Tibial nerve (tissue), 4 donors: Measurements from ENCODE around the gene ADCY4.
A peak's percentile ranks its signal among the peaks of the same experiment; 100 is the strongest.

ENCODE experiments used
- CTCF ChIP-seq, 5 experiments: fragments of 200-600 bp in 3 of 5; fragments of 450-650 bp in 2 of 5; sonication (generic) in 3 of 5; IDR thresholded peaks; one replicate each; pipeline ENCODE4 v1.5.1; 2016 to 2019; ENCODE audit warnings: antibody characterized with exemption in 5 of 5, mild to moderate bottlenecking in 3 of 5, moderate library complexity in 2 of 5
- EP300 ChIP-seq, 2 donors: sonication (generic); formaldehyde crosslinking; IDR thresholded peaks; one replicate each; pipeline ENCODE4 v1.6.1; 2017; ENCODE audit warnings: antibody characterized with exemption in 2 of 2, mild to moderate bottlenecking in 1 of 2
- POLR2A ChIP-seq, 2 donors: fragments of 450-650 bp; IDR thresholded peaks; one replicate each; pipeline ENCODE4 v1.6.1; 2017; ENCODE audit warnings: antibody characterized with exemption in 2 of 2, mild to moderate bottlenecking in 2 of 2, moderate library complexity in 2 of 2

GRCh38 chr14:24271134-24271833 lies 63.6 kb downstream of the ADCY4 start, which contains the start of gene RABGGTA:
- peak in 1 of 2 donors; percentile 49 for TF ChIP-seq POLR2A (IDR thresholded peaks at IDR 0.05)
- TF ChIP-seq CTCF (IDR thresholded peaks at IDR 0.05), result peak; percentile 77 to 92 (median 89)
- TF ChIP-seq EP300 (IDR thresholded peaks at IDR 0.05), result peak in 1 of 2 donors; percentile 67
